ENCODE measurements around the gene CADPS.

DNA sequence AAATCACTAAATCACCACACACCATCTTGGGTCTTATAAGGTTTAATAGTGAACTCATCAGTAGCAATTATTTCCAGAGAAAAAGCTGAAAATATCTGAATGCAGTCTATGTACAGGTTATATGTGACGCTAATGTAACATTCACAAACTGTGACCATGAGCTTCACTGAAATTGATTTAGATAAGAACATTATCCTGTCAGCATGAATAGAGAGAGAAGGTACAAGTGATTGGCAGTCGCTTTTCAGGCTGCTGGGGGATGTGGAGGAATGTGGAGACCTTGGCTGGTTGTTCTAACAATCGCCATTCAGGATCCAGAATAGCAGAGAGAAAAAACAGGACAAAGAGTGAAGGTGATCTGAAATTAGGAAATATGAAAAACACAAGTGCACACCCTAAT lies 98.1 kb downstream of the CADPS start:
- TF ChIP-seq CTCF (conservative IDR thresholded peaks at IDR 0.05; ENCODE audit: low read depth, low read length) (no peak), EZH2 (IDR thresholded peaks at IDR 0.05; ENCODE audit: borderline replicate concordance, low read depth, low read length, poor library complexity, severe bottlenecking) (no peak)

Measured in A673 (cell line).